ENCODE results near the gene CAPN5. TPM values are rescaled to one million over a fixed set of nuclear protein-coding genes. Genes with fewer than 3 reads are reported as not detected.

CAPN5 gene
- total RNA-seq, 1 donor from 2014 or later: 7.3 TPM

DNA sequence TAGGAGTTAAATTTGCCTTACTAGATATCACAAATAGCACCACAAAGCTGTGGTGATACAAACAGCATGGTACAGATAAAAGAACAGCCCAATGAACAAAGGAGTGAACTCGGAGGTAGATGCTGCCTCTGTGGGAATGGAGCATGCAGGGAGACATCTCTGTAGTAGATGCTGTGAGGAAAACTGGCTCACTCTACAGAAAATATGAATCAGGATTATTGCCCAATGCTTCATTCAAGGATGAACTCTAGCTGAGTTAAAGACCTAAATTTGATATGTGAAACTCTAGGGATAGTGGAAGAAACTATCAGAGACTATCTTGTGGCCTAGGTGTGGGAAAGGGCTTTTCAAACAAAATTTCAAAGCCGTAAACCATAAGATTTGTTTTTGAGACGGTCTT, 15.3 kb upstream of the CAPN5 start:
- H3K4me3 ChIP-seq (ENCODE audit: low read depth, low read length): no peak overlapping the region
- no peak for DNase-seq (ENCODE audit: low read depth)
- TF ChIP-seq, protein P1, sequence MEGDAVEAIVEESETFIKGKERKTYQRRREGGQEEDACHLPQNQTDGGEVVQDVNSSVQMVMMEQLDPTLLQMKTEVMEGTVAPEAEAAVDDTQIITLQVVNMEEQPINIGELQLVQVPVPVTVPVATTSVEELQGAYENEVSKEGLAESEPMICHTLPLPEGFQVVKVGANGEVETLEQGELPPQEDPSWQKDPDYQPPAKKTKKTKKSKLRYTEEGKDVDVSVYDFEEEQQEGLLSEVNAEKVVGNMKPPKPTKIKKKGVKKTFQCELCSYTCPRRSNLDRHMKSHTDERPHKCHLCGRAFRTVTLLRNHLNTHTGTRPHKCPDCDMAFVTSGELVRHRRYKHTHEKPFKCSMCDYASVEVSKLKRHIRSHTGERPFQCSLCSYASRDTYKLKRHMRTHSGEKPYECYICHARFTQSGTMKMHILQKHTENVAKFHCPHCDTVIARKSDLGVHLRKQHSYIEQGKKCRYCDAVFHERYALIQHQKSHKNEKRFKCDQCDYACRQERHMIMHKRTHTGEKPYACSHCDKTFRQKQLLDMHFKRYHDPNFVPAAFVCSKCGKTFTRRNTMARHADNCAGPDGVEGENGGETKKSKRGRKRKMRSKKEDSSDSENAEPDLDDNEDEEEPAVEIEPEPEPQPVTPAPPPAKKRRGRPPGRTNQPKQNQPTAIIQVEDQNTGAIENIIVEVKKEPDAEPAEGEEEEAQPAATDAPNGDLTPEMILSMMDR (conservative IDR thresholded peaks at IDR 0.05; ENCODE audit: low read depth, low read length): no peak

DNA sequence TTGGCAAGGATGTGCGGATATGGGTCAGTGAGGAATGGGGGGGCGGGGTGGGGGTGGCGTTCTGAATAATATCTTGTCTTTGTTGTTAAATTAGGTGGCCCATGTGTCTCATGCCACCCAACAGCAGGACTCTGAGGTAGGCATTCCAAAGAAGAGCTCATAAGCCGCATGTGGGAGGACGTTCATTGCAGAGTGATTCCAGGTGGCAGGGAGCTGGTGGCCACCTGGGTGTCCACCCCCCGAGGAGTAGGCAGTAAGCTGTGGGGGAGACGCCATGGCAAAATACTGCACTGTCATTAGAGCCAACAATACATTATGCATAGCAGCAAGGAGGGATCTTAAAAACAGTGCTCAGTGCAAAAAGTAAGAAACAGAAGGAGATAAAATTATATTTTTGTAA, 14.3 kb upstream of the CAPN5 start:
- TF ChIP-seq, protein P1 (conservative IDR thresholded peaks at IDR 0.05; ENCODE audit: low read depth, low read length): no peak
- no peak for DNase-seq (ENCODE audit: low read depth)
- no peak overlapping the region for H3K4me3 ChIP-seq (ENCODE audit: low read depth, low read length)

DNA sequence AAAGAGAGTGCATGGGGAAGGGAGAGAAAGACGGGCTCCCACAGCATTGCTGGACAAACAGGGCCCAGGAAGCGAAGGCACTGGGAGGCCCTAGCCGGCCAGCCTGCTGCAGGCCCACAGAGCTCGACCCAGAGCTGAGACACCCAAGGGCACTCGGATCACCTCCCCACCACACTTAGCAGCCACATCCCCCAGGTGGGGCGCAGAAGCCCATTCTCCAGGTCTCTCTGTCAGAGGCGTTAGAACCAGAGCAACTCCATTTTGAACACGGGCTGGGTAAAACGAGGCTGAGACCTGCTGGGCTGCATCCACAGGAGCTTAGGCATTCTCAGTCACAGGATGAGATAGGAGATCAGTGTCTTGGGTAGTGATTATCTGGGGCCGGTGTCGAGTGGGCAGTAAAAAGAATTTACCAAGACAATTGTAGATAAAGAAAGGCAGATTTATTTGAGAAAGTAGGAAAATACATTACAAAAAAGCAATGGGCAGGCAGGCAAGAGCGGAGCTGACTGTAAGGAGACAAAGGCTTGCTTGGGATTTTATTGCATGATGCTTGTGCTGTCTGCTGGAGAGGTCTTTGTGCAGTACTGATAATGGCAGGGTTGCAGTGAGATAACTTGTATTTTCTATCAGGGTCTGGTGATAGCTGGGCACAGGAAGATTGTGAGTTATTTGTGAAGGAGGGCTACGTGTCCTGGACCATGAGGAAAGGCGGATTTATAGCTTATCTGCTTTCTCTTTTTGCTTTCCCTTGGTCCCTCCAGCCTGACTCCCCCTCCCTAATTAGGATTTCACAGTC, 13.4 kb upstream of the CAPN5 start:
- TF ChIP-seq, protein P1 (conservative IDR thresholded peaks at IDR 0.05; ENCODE audit: low read depth, low read length): no peak
- no peak overlapping the region for H3K4me3 ChIP-seq (ENCODE audit: low read depth, low read length)
- DNase-seq (ENCODE audit: low read depth): no peak

DNA sequence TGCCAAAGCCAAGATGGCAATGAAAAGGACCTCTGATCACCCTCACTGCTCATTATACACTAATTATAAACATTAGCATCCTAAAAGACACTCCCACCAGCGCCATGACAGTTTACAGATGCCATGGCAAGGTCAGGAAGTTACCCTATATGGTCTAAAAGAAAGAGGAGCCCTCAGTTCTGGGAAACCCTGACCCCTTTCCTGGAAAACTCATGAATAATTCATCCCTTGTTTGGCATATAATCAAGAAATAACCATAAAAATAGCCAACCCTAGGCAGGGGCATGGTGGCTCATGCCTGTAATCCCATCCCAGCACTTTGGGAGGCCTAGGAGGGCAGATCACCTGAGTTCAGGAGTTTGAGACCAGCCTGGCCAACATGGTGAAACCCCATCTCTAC, 12.7 kb upstream of the CAPN5 start:
- no peak for DNase-seq (ENCODE audit: low read depth)
- TF ChIP-seq, protein P1 (conservative IDR thresholded peaks at IDR 0.05; ENCODE audit: low read depth, low read length): no peak
- no peak overlapping the region for H3K4me3 ChIP-seq (ENCODE audit: low read depth, low read length)

DNA sequence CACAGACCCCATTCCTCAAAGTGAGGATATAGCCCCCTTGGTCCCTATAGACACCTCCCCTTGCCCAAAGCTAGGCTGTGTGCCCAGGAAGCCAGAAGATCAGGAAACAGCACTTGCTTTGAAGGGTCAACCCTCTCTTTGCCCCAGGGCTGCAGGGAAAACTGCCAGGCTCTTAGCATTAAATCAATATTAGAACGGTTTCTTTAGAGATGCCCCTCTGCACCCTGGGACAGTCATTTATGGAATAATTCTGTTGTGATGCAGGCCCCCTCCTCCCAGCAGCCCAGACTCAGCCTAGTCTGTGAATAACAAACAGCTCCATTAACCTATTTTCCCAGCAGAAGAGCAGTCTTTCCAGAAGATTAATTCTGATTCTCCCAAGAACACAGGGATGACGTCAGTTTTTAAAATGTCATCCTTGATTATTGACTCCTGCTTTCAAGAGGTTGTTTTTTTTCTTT, 11.6 kb upstream of the CAPN5 start:
- DNase-seq (ENCODE audit: low read depth): no peak
- TF ChIP-seq, protein P1 (conservative IDR thresholded peaks at IDR 0.05; ENCODE audit: low read depth, low read length): no peak
- no peak overlapping the region for H3K4me3 ChIP-seq (ENCODE audit: low read depth, low read length)

DNA sequence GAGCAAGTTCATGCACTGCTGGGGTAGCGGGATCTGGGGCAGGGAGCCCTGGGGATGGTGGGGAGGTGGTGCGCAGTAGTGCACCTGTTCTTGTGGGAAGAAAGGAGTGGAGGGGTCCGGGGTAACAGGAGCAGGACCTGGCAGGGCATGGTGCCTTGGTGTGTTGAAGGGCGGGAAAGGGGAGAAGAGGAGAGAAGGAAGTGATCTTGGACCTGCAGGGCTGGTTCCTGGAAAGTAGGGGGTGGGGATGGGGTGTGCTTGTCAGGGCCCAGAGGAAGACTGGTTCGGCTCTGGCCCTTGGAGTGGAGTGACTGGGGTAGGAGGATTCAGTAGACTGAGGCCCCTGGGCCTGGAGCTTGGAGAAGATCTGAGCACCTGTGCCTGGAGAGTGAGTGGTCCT, 10.9 kb upstream of the CAPN5 start:
- H3K4me3 ChIP-seq (ENCODE audit: low read depth, low read length): no peak overlapping the region
- TF ChIP-seq, protein P1 (conservative IDR thresholded peaks at IDR 0.05; ENCODE audit: low read depth, low read length): no peak
- DNase-seq (ENCODE audit: low read depth): no peak
